Naive thymus-derived CD8-positive, alpha-beta T cell (primary cell): ENCODE data around the gene USP15. TPM values are rescaled to one million over a fixed set of nuclear protein-coding genes. Genes with fewer than 3 reads are reported as not detected.

ENCODE experiments used
- ATAC-seq, 2 donors: fragments of 150-1000 bp; cut with Tn5 transposase in 1 of 2; sonication (Bioruptor Pico), chemical (Tn5 transposase) in 1 of 2; 1 replicate in 1 of 2; 2 replicates in 1 of 2; pipeline ENCODE4 v1.10.0; 2021; ENCODE audit warnings: mild to moderate bottlenecking in 2 of 2, moderate library complexity in 2 of 2
- POLR2A ChIA-PET: fragments of 350-600 bp; sonication (Branson Sonifier 250); formaldehyde crosslinking; loops from one replicate; lab custom pipeline; 2021; ENCODE audit warnings: antibody characterized with exemption; lab: Charles Lee
- DNase-seq, 10 donors: peaks; one replicate each; pipeline versions ENCODE4 v3.0.0 to v3.0.0-alpha.2; 2020 to 2022
- H3K27ac Mint-ChIP-seq, 10 donors: one replicate each; pipeline ENCODE4 v1.8.0; 2020 to 2022; ENCODE audit warnings: mild to moderate bottlenecking in 10 of 10, mixed read lengths in 10 of 10, moderate library complexity in 4 of 10, inconsistent platforms in 1 of 10
- H3K27me3 Mint-ChIP-seq, 5 donors: one replicate each; pipeline ENCODE4 v1.8.0; 2021 to 2022; ENCODE audit warnings: mixed read lengths in 5 of 5
- H3K36me3 Mint-ChIP-seq, 3 donors: one replicate each; pipeline ENCODE4 v1.8.0; 2020 to 2022; ENCODE audit warnings: mixed read lengths in 3 of 3, mild to moderate bottlenecking in 2 of 3, inconsistent platforms in 1 of 3
- H3K4me1 Mint-ChIP-seq, 4 donors: one replicate each; pipeline ENCODE4 v1.8.0; 2021 to 2022; ENCODE audit warnings: mixed read lengths in 4 of 4
- H3K4me3 Mint-ChIP-seq, 10 donors: one replicate each; pipeline ENCODE4 v1.8.0; 2020 to 2022; ENCODE audit warnings: mild to moderate bottlenecking in 10 of 10, mixed read lengths in 10 of 10, moderate library complexity in 6 of 10, inconsistent platforms in 1 of 10
- H3K9me3 Mint-ChIP-seq, 9 donors: one replicate each; pipeline ENCODE4 v1.8.0; 2020 to 2022; ENCODE audit warnings: mixed read lengths in 9 of 9, mild to moderate bottlenecking in 3 of 9, inconsistent platforms in 1 of 9, moderate library complexity in 1 of 9
- polyA plus RNA-seq, 3 donors: library from polyadenylated mRNA; unstranded; fragments of 300-500 nt; fragmentation: Illumina TruSeq; gene quantifications; one replicate each; pipeline ENCODE4 v1.2.3, GENCODE V29; 2021
- total RNA-seq, 8 experiments: library from RNA in 2 of 8; stranded (reverse) in 2 of 8; gene quantifications; one replicate each; pipeline ENCODE4 v1.2.3 and lab custom pipeline; 2021 to 2026

The USP15 gene
- total RNA-seq (100 to 1,000 TPM; 153 to 164 TPM), polyA plus RNA-seq (10 to 100 TPM; 49.1 to 57.0 (median 54.6) TPM), total RNA-seq (lab: John Stamatoyannopoulos, UW) (181 to 218 (median 190) reads per million in 6 experiments)

- H3K36me3 Mint-ChIP-seq: peaks cover 0 to 16% (median 6%) of the 10 kb centered on the region in 3 donors
- H3K4me3 Mint-ChIP-seq: peak within 1 kb of the TSS; percentile 91 to 100 (median 97)
- POLR2A ChIA-PET: interaction anchor here (0.6 to 1.9 kb wide), 13 partner anchors 8 to 350 kb away, joined by 3 to 9 read pairs (median 5); partner anchors contain the start of gene MON2
- H3K27me3 Mint-ChIP-seq: no peaks in the 10 kb centered on the region
- ATAC-seq (peak; percentile 74 to 75), DNase-seq (peak; percentile 89 to 98 (median 97))
- no peaks in the 10 kb centered on the region for H3K9me3 Mint-ChIP-seq
- peak within 1 kb of the TSS; percentile 94 to 100 (median 99) for H3K27ac Mint-ChIP-seq
- H3K4me1 Mint-ChIP-seq: peaks cover 14 to 65% (median 57%) of the 10 kb centered on the region in 4 donors
Observed at GRCh38 chr12:62259993-62260732, at the start of gene USP15. Gene USP15, plus strand, starts transcription at chr12:62260404. Its CDS starts 11 bp downstream, at chr12:62260415.

- Mint-ChIP-seq H3K27ac (peak overlapping the region in 2 of 10 donors; percentile 10 to 31), H3K9me3 (peaks cover 0 to 5% (median 0%) of the 10 kb centered on the region in 9 donors), H3K4me1 (peaks cover 9 to 31% (median 24%) of the 10 kb centered on the region in 4 donors), H3K27me3 (peaks cover 0 to 7% (median 0%) of the 10 kb centered on the region in 5 donors), H3K36me3 (peaks cover 0 to 5% (median 1%) of the 10 kb centered on the region in 3 donors), H3K4me3 (no peak overlapping the region)
- POLR2A ChIA-PET: interaction anchor here (1.1 kb wide), 1 partner anchor 49 kb away, joined by 4 read pairs; the partner anchor contains the start of gene USP15
- ATAC-seq (peak; percentile 44 to 69), DNase-seq (peak in 7 of 10 donors; percentile 7 to 36 (median 27))
Observed at GRCh38 chr12:62210422-62210821, 49.8 kb upstream of the USP15 start.

- no peak for ATAC-seq
- Mint-ChIP-seq H3K27ac (no peak overlapping the region), H3K27me3 (peaks cover 0 to 7% (median 0%) of the 10 kb centered on the region in 5 donors), H3K9me3 (no peaks in the 10 kb centered on the region), H3K4me3 (no peak overlapping the region), H3K4me1 (peaks cover 9 to 32% (median 30%) of the 10 kb centered on the region in 4 donors), H3K36me3 (no peaks in the 10 kb centered on the region)
- DNase-seq: no peak
- POLR2A ChIA-PET: interaction anchor here (0.7 kb wide), 1 partner anchor 44 kb away, joined by 4 read pairs; no protein-coding TSS in a partner anchor
Observed at GRCh38 chr12:62211510-62211909, 48.7 kb upstream of the USP15 start.

GRCh38 chr12:62214846-62215245 lies 45.4 kb upstream of the USP15 start:
- H3K4me1 Mint-ChIP-seq: peaks cover 6 to 29% (median 23%) of the 10 kb centered on the region in 4 donors
- ATAC-seq (no peak), DNase-seq (no peak)
- H3K4me3 Mint-ChIP-seq: peak overlapping the region in 2 of 10 donors; percentile 54 to 55
- H3K36me3 Mint-ChIP-seq: peaks cover 0 to 4% (median 0%) of the 10 kb centered on the region in 3 donors
- H3K27ac Mint-ChIP-seq: peak overlapping the region in 7 of 10 donors; percentile 8 to 90 (median 72)
- POLR2A ChIA-PET: interaction anchor here (0.7 to 1.3 kb wide), 2 partner anchors 38 to 45 kb away, joined by 3 to 6 read pairs; partner anchors contain the start of gene USP15
- peaks cover 0 to 7% (median 0%) of the 10 kb centered on the region in 5 donors for H3K27me3 Mint-ChIP-seq
- no peaks in the 10 kb centered on the region for H3K9me3 Mint-ChIP-seq

GRCh38 chr12:62215506-62215905 lies 44.7 kb upstream of the USP15 start:
- ATAC-seq (no peak), DNase-seq (peak in 1 of 10 donors; percentile 15)
- H3K27me3 Mint-ChIP-seq: peaks cover 0 to 2% (median 0%) of the 10 kb centered on the region in 5 donors
- POLR2A ChIA-PET: interaction anchor here (0.7 to 1.3 kb wide), 2 partner anchors 37 to 44 kb away, joined by 3 to 6 read pairs; partner anchors contain the start of gene USP15
- H3K4me3 Mint-ChIP-seq: peak overlapping the region in 9 of 10 donors; percentile 6 to 67 (median 32)
- H3K27ac Mint-ChIP-seq: peak overlapping the region in 8 of 10 donors; percentile 2 to 90 (median 58)
- H3K4me1 Mint-ChIP-seq: peaks cover 3 to 25% (median 18%) of the 10 kb centered on the region in 4 donors
- peaks cover 0 to 3% (median 0%) of the 10 kb centered on the region in 9 donors for H3K9me3 Mint-ChIP-seq
- peaks cover 0 to 4% (median 0%) of the 10 kb centered on the region in 3 donors for H3K36me3 Mint-ChIP-seq

GRCh38 chr12:62217466-62218194 lies 42.6 kb upstream of the USP15 start:
- peaks cover 0 to 4% (median 0%) of the 10 kb centered on the region in 3 donors for H3K36me3 Mint-ChIP-seq
- H3K27ac Mint-ChIP-seq: peak overlapping the region in 1 of 10 donors; percentile 22
- no peak for ATAC-seq
- DNase-seq: no peak
- POLR2A ChIA-PET: no interaction called here
- H3K9me3 Mint-ChIP-seq: peaks cover 0 to 3% (median 0%) of the 10 kb centered on the region in 9 donors
- H3K27me3 Mint-ChIP-seq: no peaks in the 10 kb centered on the region
- H3K4me3 Mint-ChIP-seq: no peak overlapping the region
- peaks cover 2 to 25% (median 16%) of the 10 kb centered on the region in 4 donors for H3K4me1 Mint-ChIP-seq

GRCh38 chr12:62221107-62221506 lies 39.1 kb upstream of the USP15 start:
- Mint-ChIP-seq H3K27ac (peak overlapping the region in 2 of 10 donors; percentile 63 to 72), H3K4me3 (no peak overlapping the region), H3K9me3 (peaks cover 0 to 3% (median 0%) of the 10 kb centered on the region in 9 donors), H3K36me3 (peaks cover 0 to 4% (median 0%) of the 10 kb centered on the region in 3 donors), H3K27me3 (no peaks in the 10 kb centered on the region), H3K4me1 (peaks cover 0 to under 1% (median 0%) of the 10 kb centered on the region in 4 donors)
- POLR2A ChIA-PET: no interaction called here
- ATAC-seq (no peak), DNase-seq (no peak)

GRCh38 chr12:62224601-62225000 lies 35.6 kb upstream of the USP15 start:
- H3K4me1 Mint-ChIP-seq: no peaks in the 10 kb centered on the region

GRCh38 chr12:62227091-62227490 lies 33.1 kb upstream of the USP15 start:
- DNase-seq (no peak), ATAC-seq (no peak)
- H3K27me3 Mint-ChIP-seq: no peaks in the 10 kb centered on the region
- H3K4me3 Mint-ChIP-seq: no peak overlapping the region
- peaks cover 0 to 10% (median 0%) of the 10 kb centered on the region in 3 donors for H3K36me3 Mint-ChIP-seq
- H3K27ac Mint-ChIP-seq: peak overlapping the region in 1 of 10 donors; percentile 16
- H3K4me1 Mint-ChIP-seq: no peaks in the 10 kb centered on the region
- peaks cover 0 to 14% (median 1%) of the 10 kb centered on the region in 9 donors for H3K9me3 Mint-ChIP-seq
- POLR2A ChIA-PET: no interaction called here

More at GRCh38 chr12:62224601-62225000, 35.6 kb upstream of the USP15 start:
- no peak for DNase-seq
- Mint-ChIP-seq H3K9me3 (peaks cover 0 to 14% (median 2%) of the 10 kb centered on the region in 9 donors), H3K27ac (no peak overlapping the region), H3K36me3 (peaks cover 0 to 6% (median 0%) of the 10 kb centered on the region in 3 donors), H3K4me3 (no peak overlapping the region), H3K27me3 (no peaks in the 10 kb centered on the region)
- ATAC-seq: no peak
- POLR2A ChIA-PET: no interaction called here

- POLR2A ChIA-PET: no interaction called here
Observed at GRCh38 chr12:62230652-62231051, 29.6 kb upstream of the USP15 start.

GRCh38 chr12:62232143-62232729 lies 28.0 kb upstream of the USP15 start:
- H3K4me1 Mint-ChIP-seq: no peaks in the 10 kb centered on the region
- ATAC-seq (no peak), DNase-seq (no peak)
- H3K9me3 Mint-ChIP-seq: peaks cover 0 to 12% (median 5%) of the 10 kb centered on the region in 9 donors
- peaks cover 0 to 2% (median 0%) of the 10 kb centered on the region in 5 donors for H3K27me3 Mint-ChIP-seq
- H3K27ac Mint-ChIP-seq: no peak overlapping the region
- peaks cover 0 to 6% (median 4%) of the 10 kb centered on the region in 3 donors for H3K36me3 Mint-ChIP-seq
- no peak overlapping the region for H3K4me3 Mint-ChIP-seq
- POLR2A ChIA-PET: interaction anchor here (0.7 kb wide), 1 partner anchor 16 kb away, joined by 4 read pairs; no protein-coding TSS in a partner anchor

More at GRCh38 chr12:62230652-62231051, 29.6 kb upstream of the USP15 start:
- Mint-ChIP-seq H3K9me3 (peaks cover 0 to 14% (median 3%) of the 10 kb centered on the region in 9 donors), H3K27ac (no peak overlapping the region), H3K4me1 (no peaks in the 10 kb centered on the region), H3K4me3 (no peak overlapping the region), H3K27me3 (no peaks in the 10 kb centered on the region), H3K36me3 (peaks cover 0 to 10% (median 0%) of the 10 kb centered on the region in 3 donors)
- ATAC-seq (no peak), DNase-seq (no peak)
